Aortic smooth muscle cell (primary cell): Measurements from ENCODE around the gene CCDC126. TPM values are rescaled to one million over a fixed set of nuclear protein-coding genes. Genes with fewer than 3 reads are reported as not detected.

ENCODE experiments used
- total RNA-seq: library from RNA; depleted of rRNA; stranded (reverse); fragments of >200 nt; gene quantifications from 2 replicates; pipeline ENCODE4 v1.2.3, GENCODE V29; 2014

The CCDC126 gene
- 9.5 and 9.8 TPM in 2 replicates for total RNA-seq

GRCh38 chr7:23597094-23598091 lies at the start of gene CCDC126:
Gene CCDC126, plus strand, starts transcription at chr7:23597382. Its CDS starts 13,934 bp downstream, at chr7:23611316.

GRCh38 chr7:23679898-23680413 lies 82.8 kb downstream of the CCDC126 start, which contains the start of gene FAM221A:
Gene FAM221A, plus strand, starts transcription at chr7:23680199. Its CDS starts 20 bp downstream, at chr7:23680219.

Other genes starting within 250 kb of the CCDC126 start
- 17.6 and 17.9 TPM in 2 replicates for gene IGF2BP3, start 126.9 kb upstream of the CCDC126 start, total RNA-seq
- gene TRA2A, start 65.4 kb upstream of the CCDC126 start, total RNA-seq: 29.5 and 36.6 TPM in 2 replicates
- gene FAM221A, start 82.8 kb downstream of the CCDC126 start, total RNA-seq: 0.68 and 1.5 TPM in 2 replicates
- not detected in 2 replicates for gene STK31, start 112.8 kb downstream of the CCDC126 start, total RNA-seq